Measurements from ENCODE around the gene PKMYT1.

The PKMYT1 gene

GRCh38 chr16:2980227-2981176 is at the start of gene PKMYT1:
TSS of gene PKMYT1 (minus strand) at chr16:2980446. CDS start at chr16:2979657, 789 bp downstream.
- DNase-seq: peak; percentile 92

DNA sequence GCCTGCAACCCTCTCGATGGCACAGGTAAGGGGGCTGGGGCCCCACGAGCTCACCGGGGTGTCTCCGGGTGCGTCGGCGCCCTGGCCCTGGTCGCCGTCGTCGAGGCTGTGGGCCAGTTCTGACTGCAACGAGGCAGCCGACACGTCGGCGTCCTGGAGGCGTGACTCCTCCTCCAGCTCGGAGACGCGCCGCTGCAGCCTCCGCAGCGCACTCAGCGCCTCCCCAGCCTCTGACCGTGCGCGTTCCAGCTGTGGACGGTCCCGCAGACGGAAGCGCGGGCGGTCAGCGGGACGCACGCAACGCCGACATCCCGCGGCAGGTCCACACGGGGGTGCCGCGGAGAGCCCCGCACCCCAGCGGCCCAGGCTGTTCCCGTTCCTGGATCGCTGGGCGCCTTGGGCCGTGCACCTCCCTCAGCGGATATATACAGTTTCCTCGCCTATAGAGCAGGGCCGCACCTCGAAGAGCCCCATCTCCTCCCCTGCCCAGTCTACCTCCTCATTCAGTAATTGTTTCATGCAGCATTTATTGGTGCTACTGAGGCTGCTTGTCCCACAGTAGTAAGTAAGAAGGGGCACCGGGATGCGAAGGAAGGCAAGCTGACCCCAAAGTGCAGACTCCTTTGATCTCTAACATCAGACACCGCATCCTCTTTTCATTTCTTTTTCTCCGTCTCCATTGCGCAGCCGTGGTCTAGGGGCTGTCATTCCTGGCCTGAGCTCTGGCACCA is 49.4 kb upstream of the PKMYT1 start:
- no peak for DNase-seq

- DNase-seq: no peak
Measured at GRCh38 chr16:3028716-3029319, 48.6 kb upstream of the PKMYT1 start.

DNA sequence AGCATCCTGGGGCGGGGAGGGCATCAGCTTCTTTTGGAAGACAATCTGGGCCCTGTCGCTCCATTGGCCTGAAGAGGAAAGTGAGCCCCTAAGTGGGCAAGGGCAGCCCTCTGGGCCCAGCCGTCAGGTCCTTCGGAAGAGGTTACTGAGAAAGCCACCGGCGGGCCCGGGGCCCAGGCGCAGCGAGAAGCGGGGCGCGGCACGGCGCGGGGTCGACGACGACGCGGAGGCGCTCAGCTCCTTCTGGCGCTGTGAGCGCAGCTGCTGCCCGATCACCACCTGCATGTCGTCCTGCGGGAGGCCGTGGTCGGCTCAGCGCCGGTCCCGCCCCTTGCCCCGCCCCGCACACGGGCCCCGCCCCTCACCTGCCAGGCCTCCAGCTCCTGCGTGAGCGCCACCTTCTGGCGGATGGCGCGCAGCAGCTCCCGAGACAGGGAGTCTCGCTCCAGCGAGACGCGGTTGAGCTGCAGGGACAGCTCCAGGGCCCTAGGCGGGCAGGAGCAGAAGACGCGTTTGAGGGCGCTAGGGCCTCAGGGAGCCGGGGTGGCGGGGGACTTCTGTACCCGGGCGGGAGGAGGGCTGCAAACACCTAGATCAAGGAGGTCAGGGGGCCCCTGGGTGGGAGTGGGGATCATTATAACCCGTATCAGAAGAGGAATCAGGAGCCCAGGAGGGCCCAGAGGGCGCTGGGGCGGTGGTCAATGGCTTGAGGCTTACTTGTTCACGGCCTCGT is 47.9 kb upstream of the PKMYT1 start:
- peak; percentile 79 for DNase-seq

DNA sequence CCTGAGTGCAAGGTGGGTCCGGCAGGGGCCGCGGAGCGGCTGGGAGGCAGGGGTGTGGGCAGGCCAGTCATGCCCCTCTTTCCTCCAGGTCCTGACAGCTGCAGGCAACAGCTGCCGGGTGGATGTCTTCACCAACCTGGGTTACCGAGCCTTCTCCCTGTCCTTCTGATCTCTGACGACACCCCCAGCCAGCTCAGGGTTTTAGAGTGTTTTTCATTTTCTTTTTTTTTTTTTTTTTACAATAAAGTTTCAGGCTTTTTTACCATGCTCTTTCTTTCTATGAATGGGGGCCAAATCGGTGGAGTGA is 47.2 kb upstream of the PKMYT1 start:
- no peak for DNase-seq

- DNase-seq: no peak
Measured at GRCh38 chr16:3026609-3027488, 46.6 kb upstream of the PKMYT1 start.

GRCh38 chr16:3026003-3026378 is 45.7 kb upstream of the PKMYT1 start:
- DNase-seq: no peak

DNA sequence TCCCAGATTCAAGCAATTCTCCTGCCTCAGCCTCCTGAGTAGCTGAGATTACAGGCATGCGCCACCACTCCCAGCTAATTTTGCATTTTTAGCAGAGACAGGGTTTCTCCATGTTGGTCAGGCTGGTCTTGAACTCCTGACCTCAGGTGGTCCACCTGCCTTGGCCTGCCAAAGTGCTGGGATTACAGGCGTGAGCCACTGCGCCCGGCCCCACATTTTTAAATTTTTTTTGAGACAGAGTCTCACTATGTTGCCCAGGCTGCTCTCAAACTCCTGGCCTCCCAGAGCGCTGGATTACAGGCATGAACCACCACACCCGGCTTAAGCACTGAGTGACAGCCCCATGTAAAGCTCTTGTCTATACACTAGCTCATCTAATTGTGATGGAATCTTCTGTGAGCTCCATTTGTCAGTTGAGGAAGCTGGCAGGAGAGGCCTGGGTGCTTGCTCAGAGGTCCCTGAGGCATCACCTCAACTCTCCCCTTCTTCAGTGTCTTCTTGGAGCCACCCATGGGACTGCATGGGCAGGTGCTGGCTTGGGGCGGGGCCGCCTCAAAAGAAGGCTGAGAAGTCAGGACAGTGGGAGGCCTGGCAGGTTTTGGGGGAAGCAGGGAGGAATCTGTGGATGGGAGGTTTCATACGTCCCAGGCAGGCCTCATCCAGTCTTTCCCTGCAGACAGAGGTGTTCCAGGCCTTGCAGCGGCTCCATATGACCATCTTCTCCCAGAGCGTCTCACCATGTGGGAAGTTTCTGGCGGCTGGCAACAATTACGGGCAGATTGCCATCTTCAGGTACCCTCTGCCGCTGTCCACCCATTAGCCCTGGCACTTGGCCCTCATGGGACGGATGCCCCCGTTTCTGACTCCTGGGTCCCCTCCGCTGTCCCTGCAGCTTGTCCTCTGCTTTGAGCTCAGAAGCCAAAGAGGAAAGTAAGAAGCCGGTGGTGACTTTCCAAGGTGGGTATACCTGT is 45.1 kb upstream of the PKMYT1 start:
- no peak for DNase-seq

DNA sequence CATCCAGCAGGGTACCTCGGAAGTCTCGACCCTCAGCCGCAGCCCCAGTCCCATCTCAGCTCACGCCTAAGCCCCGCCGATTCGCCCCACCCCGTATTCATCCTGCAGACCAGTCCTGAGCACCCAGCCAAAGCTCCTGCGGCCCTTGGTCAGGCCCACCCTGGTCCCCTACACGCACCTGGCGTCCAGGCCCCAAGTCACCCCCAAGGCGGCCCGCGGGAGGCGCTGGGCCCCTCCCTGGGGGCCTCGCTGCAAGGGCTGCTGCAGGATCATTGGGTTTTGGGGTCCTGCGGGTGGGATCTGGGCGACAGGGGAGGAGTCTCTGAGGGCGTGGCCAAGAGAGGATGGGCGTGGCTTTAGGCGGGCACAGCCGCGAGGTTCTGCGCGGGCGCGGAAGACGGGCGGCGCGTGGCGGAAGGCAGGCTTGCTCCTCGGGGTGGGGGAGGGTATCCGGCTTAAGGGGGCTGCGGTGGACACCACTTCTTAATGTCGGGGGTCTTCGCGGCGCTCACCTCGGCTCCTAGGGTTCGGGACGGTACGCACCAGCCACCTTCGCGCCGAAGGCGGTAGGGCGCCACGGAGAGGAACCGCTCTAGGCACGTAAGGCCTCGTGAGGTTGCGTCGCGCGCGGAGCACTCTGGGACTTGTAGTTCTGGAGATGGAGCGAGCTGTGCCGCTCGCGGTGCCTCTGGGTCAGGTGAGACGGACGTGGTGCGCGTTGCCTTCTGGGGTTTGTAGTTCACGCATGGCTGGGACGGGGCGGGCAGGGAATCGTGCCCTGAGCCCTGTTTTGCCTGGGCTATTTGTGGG is 43.6 kb upstream of the PKMYT1 start, which contains the start of the genes HCFC1R1 and THOC6:
HCFC1R1 (minus strand) TSS at position 274 of the 810 bp plus-strand sequence; CDS start at position 273, 1 bp downstream.
THOC6 (plus strand) TSS at position 367 of the 810 bp plus-strand sequence; CDS start at position 659, 292 bp downstream.
- peak; percentile 93 for DNase-seq

- no peak for DNase-seq
Measured at GRCh38 chr16:3023415-3023668, 43.1 kb upstream of the PKMYT1 start.

DNA sequence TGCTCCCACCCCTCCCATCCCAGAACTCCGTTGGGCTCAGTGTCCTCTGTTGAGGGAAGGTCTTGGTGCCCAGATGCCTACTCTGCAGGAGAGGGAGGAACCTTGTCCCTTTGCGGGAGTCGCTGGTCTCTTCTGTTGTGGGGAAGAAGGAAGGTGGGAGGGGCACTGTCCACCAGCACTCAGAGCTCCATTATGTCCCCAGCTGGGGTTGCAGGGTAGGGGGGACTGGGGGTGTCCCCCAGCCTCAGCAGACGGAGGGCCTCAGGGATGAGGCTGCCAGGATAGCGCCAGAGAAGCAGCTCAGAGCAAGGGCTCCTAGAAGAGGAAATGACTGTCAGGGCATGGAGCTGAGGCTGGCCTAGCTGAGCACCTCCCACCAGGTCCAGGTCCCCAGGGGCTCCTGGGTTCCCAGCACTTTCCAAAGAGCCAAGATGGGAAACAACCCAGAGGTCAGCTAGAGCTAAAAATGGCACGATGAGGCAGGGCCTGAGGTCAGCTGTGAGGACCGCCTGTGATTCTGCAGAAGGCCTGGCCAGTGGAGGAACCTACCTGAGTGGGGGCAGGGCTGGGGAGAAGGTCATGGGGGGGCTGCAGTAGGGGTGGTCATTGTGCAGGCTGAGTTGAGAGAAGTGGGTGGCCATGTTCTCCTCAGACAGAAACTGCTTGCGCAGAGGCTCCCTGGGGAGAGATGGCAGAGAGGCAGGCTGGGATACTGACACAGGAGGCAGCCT is 42.6 kb upstream of the PKMYT1 start:
- DNase-seq: no peak

- peak; percentile 85 for DNase-seq
Measured at GRCh38 chr16:3022208-3022683, 42.0 kb upstream of the PKMYT1 start.

- DNase-seq: peak; percentile 74
Measured at GRCh38 chr16:3021449-3022207, 41.4 kb upstream of the PKMYT1 start.

DNA sequence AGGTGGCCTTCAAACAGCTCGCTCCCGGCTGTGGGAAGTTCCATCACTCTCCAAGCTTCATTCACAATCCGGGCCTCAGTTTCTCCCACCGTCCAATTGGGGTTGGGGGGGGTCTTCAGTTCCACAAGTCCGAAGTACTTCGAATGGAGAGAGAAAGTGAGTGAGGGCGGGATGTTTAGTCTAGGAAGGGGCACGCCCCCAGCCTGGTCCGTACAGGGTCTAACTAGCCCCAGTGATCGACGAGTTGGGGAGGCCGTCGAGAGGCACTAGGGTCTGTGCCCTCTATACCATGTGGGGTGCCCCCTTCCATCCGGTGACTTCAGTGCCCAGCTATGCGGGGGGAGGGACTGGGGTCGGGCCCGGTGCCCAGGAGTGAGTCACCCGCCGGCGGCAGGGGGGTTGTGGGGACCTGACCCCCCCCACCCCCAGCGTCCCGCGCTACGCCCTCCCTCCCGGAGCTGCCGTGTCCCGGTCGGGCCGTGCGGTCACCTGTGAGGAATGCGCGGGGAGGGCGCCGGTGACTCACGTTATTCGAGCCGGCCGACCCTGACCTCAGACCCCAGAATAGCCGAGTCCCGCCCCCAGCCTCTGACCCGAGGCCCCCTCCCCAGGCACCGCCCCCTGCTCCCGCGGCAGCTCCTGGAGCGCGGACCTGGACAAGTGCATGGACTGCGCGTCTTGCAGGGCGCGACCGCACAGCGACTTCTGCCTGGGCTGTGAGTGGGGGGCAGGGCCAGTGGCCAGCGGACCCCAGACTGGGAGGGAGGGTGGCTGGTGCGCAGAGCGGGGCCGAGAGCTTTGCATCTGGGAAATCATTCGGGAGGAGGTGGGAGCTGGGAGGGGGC is 40.6 kb upstream of the PKMYT1 start:
- DNase-seq: peak; percentile 61

DNA sequence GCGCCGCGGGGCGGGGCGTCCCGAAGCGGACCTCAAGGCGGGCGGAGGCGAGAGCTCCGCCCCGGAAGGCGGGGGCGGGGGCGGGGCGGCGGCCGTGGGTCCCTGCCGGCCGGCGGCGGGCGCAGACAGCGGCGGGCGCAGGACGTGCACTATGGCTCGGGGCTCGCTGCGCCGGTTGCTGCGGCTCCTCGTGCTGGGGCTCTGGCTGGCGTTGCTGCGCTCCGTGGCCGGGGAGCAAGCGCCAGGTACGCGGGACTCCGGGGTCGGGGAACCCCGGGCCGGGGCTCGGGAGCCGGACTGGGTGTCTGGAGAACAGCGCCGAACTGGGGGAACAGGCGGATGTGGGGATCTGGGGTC is 40.0 kb upstream of the PKMYT1 start, which contains the start of gene TNFRSF12A:
TNFRSF12A (plus strand) TSS at position 122 of the 357 bp plus-strand sequence; CDS start at position 152, 30 bp downstream.
- peak; percentile 45 for DNase-seq

- DNase-seq: no peak
Measured at GRCh38 chr16:3019594-3020246, 39.5 kb upstream of the PKMYT1 start.

Data from activated CD4-positive, alpha-beta T cell treated with anti-CD3 and anti-CD28 coated beads for 1 hour (primary cell).